ENCODE results near the gene ARF3. TPM values are rescaled to one million over a fixed set of nuclear protein-coding genes. Genes with fewer than 3 reads are reported as not detected.

ARF3 gene
- total and polyA plus RNA-seq, 2 donors (not counting 1 experiment from before 2014, with no cell fraction given) = 31.7 to 77.5 TPM

GRCh38 chr12:48940181-48940580, 17.1 kb downstream of the ARF3 start:
- H3K27me3 Mint-ChIP-seq = no peaks in the 10 kb centered on the region
- H3K9me3 ChIP-seq (ENCODE audit: control extremely low read depth in 1 of 3, control insufficient read depth in 2 of 3, insufficient read depth in 1 of 3, low read length in 2 of 3) = no peaks in the 10 kb centered on the region
- no peak overlapping the region for H2AFZ ChIP-seq (ENCODE audit: insufficient read depth, low read depth, low read length, poor library complexity, severe bottlenecking)
- ChIA-PET CTCF (interaction anchor here (0.8 to 8.5 kb wide), 9 partner anchors 9 to 88 kb away, joined by 3 to 104 read pairs (median 3); partner anchors contain the start of genes DDX23, FKBP11 and WNT1), POLR2A (no interaction called here)
- 20% methylated on average over 1 of the region's 3 CpGs for WGBS (ENCODE audit: insufficient coverage)
- H3K79me2 ChIP-seq (ENCODE audit: control insufficient read depth, insufficient read depth, low read length) = peaks cover 15% of the 10 kb centered on the region
- H3K27ac ChIP-seq (ENCODE audit: low read length in 2 of 2) = peak overlapping the region; percentile 14 to 59
- H3K4me2 ChIP-seq (replicated peaks; ENCODE audit: low read depth, low read length, poor library complexity, severe bottlenecking) = no peak overlapping the region
- peaks cover 16 to 34% of the 10 kb centered on the region in 2 donors for H3K4me1 ChIP-seq (ENCODE audit: control insufficient read depth in 2 of 2, insufficient read depth in 2 of 2, low read length in 2 of 2)
- no peak overlapping the region for H3K9ac ChIP-seq (ENCODE audit: low read length)
- DNase-seq = no peak
- H3K4me3 Mint-ChIP-seq = no peak overlapping the region
- no peaks in the 10 kb centered on the region for H3K9me3 Mint-ChIP-seq (ENCODE audit: insufficient read depth)
- H3K27me3 ChIP-seq (replicated peaks in 1 of 4; ENCODE audit: control extremely low read depth in 1 of 4, control insufficient read depth in 3 of 4, insufficient read depth in 4 of 4, low read length in 3 of 4) = no peaks in the 10 kb centered on the region
- intact Hi-C loops (cut with micrococcal nuclease) = no loop called here
- H3K36me3 ChIP-seq (replicated peaks in 1 of 2; ENCODE audit: control extremely low read depth in 1 of 2, control insufficient read depth in 1 of 2, extremely low read depth in 1 of 2, insufficient read depth in 2 of 2, low read length in 1 of 2) = peaks cover 13 to 40% of the 10 kb centered on the region in 2 experiments
- H3K4me3 ChIP-seq (ENCODE audit: control extremely low read depth in 1 of 5, extremely low read depth in 1 of 5, insufficient read depth in 1 of 5, low read depth in 2 of 5, low read length in 4 of 5) = no peak overlapping the region
- no peak for TF ChIP-seq EZH2 (IDR thresholded peaks at IDR 0.05; ENCODE audit: borderline replicate concordance, insufficient read depth, low read depth, low read length, poor library complexity, severe bottlenecking)
- TF ChIP-seq, protein P1, sequence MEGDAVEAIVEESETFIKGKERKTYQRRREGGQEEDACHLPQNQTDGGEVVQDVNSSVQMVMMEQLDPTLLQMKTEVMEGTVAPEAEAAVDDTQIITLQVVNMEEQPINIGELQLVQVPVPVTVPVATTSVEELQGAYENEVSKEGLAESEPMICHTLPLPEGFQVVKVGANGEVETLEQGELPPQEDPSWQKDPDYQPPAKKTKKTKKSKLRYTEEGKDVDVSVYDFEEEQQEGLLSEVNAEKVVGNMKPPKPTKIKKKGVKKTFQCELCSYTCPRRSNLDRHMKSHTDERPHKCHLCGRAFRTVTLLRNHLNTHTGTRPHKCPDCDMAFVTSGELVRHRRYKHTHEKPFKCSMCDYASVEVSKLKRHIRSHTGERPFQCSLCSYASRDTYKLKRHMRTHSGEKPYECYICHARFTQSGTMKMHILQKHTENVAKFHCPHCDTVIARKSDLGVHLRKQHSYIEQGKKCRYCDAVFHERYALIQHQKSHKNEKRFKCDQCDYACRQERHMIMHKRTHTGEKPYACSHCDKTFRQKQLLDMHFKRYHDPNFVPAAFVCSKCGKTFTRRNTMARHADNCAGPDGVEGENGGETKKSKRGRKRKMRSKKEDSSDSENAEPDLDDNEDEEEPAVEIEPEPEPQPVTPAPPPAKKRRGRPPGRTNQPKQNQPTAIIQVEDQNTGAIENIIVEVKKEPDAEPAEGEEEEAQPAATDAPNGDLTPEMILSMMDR (IDR thresholded peaks at IDR 0.05) = no peak
- peaks cover 37% of the 10 kb centered on the region for H3K4me1 Mint-ChIP-seq
- peaks cover 7% of the 10 kb centered on the region for H4K20me1 ChIP-seq (ENCODE audit: control insufficient read depth, insufficient read depth, low read length, poor library complexity, severe bottlenecking)
- ATAC-seq (ENCODE audit: low read depth) = no peak
- H3K27ac Mint-ChIP-seq = peak overlapping the region; percentile 72

- no peak overlapping the region for H3K4me3 Mint-ChIP-seq
- H3K9me3 ChIP-seq (ENCODE audit: control extremely low read depth in 1 of 3, control insufficient read depth in 2 of 3, insufficient read depth in 1 of 3, low read length in 2 of 3) = no peaks in the 10 kb centered on the region
- WGBS (ENCODE audit: insufficient coverage) = 35% methylated on average over 7 of the region's 7 CpGs
- no peak overlapping the region for H2AFZ ChIP-seq (ENCODE audit: insufficient read depth, low read depth, low read length, poor library complexity, severe bottlenecking)
- ChIA-PET POLR2A (interaction anchor here (1.0 to 1.7 kb wide), 2 partner anchors 14 to 19 kb away, joined by 3 to 5 read pairs; partner anchors contain the start of gene ARF3), CTCF (interaction anchor here (0.6 to 8.5 kb wide), 11 partner anchors 9 to 139 kb away, joined by 3 to 104 read pairs (median 6); partner anchors contain the start of genes DDX23, FKBP11 and WNT1)
- peak; percentile 73 for DNase-seq
- peaks cover 16 to 40% of the 10 kb centered on the region in 2 experiments for H3K36me3 ChIP-seq (replicated peaks in 1 of 2; ENCODE audit: control extremely low read depth in 1 of 2, control insufficient read depth in 1 of 2, extremely low read depth in 1 of 2, insufficient read depth in 2 of 2, low read length in 1 of 2)
- no peaks in the 10 kb centered on the region for H3K27me3 ChIP-seq (replicated peaks in 1 of 4; ENCODE audit: control extremely low read depth in 1 of 4, control insufficient read depth in 3 of 4, insufficient read depth in 4 of 4, low read length in 3 of 4)
- peak overlapping the region; percentile 78 for H3K27ac Mint-ChIP-seq
- no peak for TF ChIP-seq EZH2 (IDR thresholded peaks at IDR 0.05; ENCODE audit: borderline replicate concordance, insufficient read depth, low read depth, low read length, poor library complexity, severe bottlenecking)
- TF ChIP-seq, protein P1 (IDR thresholded peaks at IDR 0.05) = no peak
- no peak overlapping the region for H3K9ac ChIP-seq (ENCODE audit: low read length)
- H3K79me2 ChIP-seq (ENCODE audit: control insufficient read depth, insufficient read depth, low read length) = peaks cover 15% of the 10 kb centered on the region
- H3K4me2 ChIP-seq (replicated peaks; ENCODE audit: low read depth, low read length, poor library complexity, severe bottlenecking) = peak overlapping the region; percentile 31
- H3K4me1 Mint-ChIP-seq = peaks cover 37% of the 10 kb centered on the region
- no peaks in the 10 kb centered on the region for H3K9me3 Mint-ChIP-seq (ENCODE audit: insufficient read depth)
- H4K20me1 ChIP-seq (ENCODE audit: control insufficient read depth, insufficient read depth, low read length, poor library complexity, severe bottlenecking) = peaks cover 7% of the 10 kb centered on the region
- peak; percentile 93 for ATAC-seq (ENCODE audit: low read depth)
- H3K4me1 ChIP-seq (ENCODE audit: control insufficient read depth in 2 of 2, insufficient read depth in 2 of 2, low read length in 2 of 2) = peaks cover 16 to 34% of the 10 kb centered on the region in 2 donors
- H3K27me3 Mint-ChIP-seq = no peaks in the 10 kb centered on the region
- intact Hi-C loops (cut with micrococcal nuclease) = loop anchor here (5.0 kb wide), 1 partner anchor 37 kb away; a partner anchor contains a TSS
- peak overlapping the region; percentile 42 to 68 for H3K27ac ChIP-seq (ENCODE audit: low read length in 2 of 2)
- no peak overlapping the region for H3K4me3 ChIP-seq (ENCODE audit: control extremely low read depth in 1 of 5, extremely low read depth in 1 of 5, insufficient read depth in 1 of 5, low read depth in 2 of 5, low read length in 4 of 5)
Observed at GRCh38 chr12:48938805-48939204, 18.5 kb downstream of the ARF3 start.
